CD4-positive, alpha-beta T cell treated with Interleukin-17A for 4 hours (primary cell): ENCODE data around the gene RDH13.

Experiments
- DNase-seq: peaks from one replicate; pipeline ENCODE4 v3.0.0-alpha.2; 2020; ENCODE audit warnings: mixed read lengths

The RDH13 gene

DNA sequence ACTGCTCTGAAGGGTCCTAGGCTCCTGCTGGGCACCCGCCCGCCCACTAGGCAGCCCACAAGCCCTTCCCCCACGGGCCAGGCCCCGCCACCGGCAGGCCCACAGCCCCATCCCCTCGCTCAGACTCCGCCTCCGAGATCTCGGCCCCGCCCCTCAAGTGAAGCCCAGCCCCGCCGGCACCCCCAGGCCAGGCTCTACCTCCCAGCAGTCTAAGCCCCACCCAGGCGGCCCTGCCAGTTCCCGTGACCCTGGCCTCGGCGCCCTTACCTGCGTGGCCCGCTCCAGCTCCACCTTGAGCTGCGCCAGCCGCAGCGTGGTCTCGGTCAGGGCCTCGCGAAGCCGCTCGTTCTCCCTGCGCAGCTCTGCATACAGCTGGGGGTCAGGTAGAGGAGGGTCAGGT lies 29.0 kb upstream of the RDH13 start:
- DNase-seq: no peak

DNA sequence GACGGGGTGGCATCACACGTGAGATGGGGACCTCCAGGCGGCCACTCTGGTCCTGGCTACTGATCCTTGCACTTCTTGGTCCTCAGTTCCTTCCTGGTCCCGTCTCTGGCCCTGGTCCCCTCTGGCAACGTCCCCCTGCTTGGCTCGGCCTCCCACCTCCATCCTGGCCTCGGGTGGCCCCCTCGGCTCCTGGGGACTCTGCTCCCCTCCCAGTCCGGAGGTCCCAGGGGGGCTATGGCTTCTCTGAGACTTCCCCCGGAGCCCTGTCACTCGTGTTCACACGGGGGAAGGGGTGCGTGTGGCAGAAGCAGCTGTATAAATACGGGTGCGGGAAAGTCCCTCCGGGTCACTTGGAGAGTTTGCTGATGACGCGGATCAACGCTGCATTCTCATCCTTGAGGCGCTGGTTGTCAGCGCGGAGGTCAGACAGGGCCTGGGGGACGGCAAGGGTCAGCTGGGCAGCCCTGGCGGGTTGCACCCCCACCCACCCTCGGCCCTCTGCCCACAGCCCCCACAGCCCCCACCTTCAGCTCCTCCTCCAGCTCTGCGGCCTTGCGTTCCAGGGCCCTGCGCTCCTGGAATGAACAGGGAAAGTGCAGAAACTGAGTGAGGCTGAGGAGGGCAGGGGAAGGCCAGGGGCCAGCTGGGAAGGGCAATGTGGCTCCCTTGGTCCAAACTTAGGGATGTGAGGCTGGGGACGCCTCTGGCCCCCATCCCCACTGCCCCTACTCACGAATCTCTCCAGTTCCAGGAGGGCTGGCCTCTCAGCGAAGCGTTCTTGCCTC lies 28.4 kb upstream of the RDH13 start:
- no peak for DNase-seq

DNA sequence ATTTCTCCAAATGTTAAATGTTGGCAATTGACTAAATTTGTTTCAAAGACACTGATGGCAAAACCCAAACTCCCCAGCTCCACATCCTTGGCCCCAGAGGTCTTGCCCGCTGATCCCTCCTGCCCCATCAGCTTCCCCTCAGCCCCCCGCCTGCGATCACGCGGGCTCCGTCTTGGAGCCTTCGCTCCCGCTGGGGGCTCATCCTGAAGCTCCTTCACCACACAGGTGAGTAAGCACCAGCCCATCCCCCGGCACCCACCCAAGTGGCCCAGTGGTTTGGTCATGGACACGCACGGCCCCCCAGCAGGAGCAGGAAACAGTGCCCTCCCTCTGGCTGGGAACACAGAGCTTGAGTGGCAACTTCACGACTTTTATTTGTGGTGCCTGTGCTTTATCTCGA lies 27.6 kb upstream of the RDH13 start:
- DNase-seq: no peak

GRCh38 chr19:55089342-55089944 lies 26.5 kb upstream of the RDH13 start:
- DNase-seq: no peak

DNA sequence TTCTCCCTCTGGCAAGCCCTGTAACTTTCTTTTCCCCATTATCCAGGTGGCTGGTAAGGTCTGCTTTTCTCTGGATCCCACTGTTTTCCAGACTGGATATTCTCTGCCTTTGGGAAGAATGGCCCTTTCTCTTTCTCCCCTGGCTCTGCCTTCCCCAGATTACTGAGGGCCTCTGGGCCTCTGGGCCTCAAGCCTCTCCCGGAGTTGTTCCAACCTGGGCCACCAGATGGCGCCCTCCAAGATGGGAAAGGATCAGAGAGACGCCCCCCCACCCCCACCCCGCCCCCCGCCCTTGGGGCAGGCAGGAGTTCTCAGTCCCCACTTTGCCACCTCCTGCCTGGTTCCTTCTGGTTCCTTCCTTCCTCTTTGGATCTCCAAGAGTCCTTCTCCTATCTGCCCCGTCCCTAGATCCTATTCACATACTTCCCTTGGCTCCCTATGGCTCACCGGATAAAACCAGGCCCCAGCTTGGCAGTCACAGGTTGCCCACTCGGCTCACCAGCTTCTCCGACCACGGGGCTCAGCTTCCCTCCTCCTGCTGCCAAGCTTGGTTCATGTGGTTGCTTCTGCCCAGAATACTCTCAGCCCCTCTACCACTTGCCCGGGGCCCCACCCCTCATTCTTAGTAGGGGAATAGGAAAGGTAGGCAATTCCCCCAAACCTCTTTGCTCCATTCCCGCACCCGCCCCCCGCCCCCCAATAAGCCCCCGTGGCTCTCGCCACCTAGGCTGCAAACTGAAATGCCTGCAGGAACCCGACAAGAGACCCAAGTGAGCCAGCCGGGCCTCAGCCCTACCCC lies 25.8 kb upstream of the RDH13 start:
- DNase-seq: peak; percentile 83

DNA sequence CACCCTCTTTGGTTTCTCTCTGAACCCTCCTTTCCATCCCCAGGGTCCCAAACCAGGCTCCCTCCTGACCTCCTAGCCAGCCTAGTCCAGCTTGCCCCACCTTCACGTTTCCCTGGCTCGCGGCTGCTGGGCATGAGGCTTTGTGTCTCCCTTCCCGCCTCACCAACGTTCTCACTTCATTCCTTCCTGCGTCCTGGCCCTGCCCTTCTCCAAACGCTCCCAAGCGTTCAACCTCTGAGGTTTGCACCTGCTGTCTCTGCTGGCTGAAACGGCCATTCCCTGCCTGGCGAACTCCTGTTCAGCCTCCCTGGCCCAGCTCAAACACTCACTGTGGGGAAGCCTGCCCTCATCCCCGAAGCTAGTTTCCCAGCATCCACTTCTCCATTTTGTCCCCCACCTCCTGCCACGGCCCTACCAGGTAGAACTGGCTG lies 25.1 kb upstream of the RDH13 start:
- no peak for DNase-seq

DNA sequence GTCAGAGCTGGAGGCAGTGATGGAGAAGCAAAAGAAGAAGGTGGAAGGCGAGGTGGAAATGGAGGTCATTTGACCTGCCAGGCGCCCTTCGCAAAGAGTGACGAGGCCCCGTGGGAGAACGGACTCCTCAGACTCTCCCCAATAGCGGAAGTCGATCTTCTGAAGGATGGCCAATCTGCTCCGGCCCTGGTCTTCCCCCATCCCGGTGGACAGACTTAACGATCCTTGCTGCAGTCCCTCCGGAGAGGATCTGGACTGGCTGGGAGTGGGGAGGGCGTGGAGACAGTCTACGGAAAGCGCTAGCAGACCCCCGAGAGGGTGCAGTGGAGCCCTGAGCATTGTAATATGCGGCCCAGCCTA lies 24.6 kb upstream of the RDH13 start:
- no peak for DNase-seq

- DNase-seq: peak; percentile 57
Measured at GRCh38 chr19:55086730-55087541, 24.0 kb upstream of the RDH13 start.

DNA sequence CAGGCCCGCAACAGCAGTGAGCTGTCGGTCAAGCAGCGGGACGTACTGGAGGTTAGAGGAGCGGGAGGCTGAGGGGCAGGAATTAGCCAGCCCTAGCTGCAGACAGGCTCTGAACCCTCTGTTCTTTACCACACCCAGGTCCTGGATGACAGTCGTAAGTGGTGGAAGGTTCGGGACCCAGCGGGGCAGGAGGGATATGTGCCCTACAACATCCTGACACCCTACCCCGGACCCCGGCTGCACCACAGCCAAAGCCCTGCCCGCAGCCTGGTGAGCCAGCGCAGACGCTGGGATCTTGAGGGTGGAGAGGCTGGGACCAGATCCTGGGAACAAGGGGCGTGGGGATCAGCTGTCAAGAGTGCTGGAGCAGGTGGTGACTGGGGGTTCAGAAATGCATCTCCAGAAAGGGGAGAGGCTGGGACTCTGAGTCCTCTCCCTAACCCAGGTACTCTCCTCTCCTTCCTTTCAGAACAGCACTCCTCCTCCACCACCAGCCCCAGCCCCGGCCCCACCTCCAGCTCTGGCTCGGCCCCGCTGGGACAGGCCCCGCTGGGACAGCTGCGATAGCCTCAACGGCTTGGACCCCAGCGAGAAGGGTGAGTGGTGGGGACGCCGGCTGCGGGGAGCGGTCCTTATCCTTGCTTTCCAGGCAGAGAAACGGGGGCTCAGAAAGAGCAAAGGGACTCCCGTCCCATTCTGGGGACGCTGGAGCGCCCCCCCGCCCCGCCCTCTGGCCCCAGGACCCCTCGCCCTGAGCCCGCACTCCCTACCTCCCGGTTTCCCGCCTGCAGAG lies 23.2 kb upstream of the RDH13 start:
- DNase-seq: no peak

GRCh38 chr19:55084416-55084815 lies 21.5 kb upstream of the RDH13 start:
- no peak for DNase-seq

- no peak for DNase-seq
Measured at GRCh38 chr19:55083004-55083850, 20.3 kb upstream of the RDH13 start.

DNA sequence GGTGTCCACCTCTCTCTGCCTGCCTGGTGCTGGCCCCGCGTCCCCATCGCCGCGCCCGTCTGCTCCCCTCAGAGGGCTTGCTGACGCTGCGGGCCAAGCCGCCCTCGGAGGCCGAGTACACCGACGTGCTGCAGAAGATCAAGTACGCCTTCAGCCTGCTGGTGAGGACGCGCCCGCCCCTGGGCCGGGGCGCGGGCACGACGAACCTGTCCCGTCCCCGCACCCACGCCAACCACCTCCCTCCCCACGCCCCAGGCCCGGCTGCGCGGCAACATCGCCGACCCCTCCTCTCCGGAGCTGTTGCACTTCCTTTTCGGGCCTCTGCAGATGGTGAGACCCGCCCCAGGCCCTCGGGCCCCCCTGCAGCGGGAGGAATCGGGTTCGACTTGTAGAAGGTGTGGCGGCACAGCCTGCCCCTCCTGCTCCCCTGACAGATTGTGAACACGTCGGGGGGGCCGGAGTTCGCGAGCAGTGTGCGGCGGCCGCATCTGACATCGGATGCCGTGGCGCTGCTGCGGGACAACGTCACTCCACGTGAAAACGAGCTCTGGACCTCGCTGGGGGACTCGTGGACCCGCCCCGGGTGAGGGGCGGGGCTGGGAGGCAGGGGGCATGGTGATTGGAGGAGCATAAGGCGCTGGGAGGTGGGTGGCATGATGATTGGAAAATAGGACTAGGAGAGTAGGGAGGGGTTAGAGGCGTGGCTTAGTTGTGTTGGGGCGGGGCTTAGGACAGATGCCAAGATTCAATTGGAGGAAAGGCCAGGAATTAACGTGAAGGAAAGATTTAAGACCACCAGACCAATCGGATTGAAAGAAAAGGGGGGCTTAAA lies 19.3 kb upstream of the RDH13 start:
- DNase-seq: peak; percentile 26

DNA sequence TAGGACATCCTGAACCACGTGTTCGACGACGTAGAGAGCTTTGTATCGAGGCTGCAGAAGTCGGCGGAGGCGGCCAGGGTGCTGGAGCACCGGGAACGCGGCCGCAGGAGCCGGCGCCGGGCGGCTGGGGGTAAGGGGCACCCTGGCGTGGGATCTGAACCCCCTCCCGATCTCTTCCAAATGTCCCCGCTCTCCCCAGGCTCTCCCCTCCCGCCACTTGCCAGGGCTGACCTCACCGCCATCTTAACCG lies 18.7 kb upstream of the RDH13 start:
- no peak for DNase-seq

- DNase-seq: peak; percentile 85
Measured at GRCh38 chr19:55080968-55081769, 18.2 kb upstream of the RDH13 start.

GRCh38 chr19:55080121-55080967 lies 17.4 kb upstream of the RDH13 start:
- DNase-seq: peak; percentile 58

GRCh38 chr19:55079400-55080038 lies 16.6 kb upstream of the RDH13 start:
- no peak for DNase-seq

DNA sequence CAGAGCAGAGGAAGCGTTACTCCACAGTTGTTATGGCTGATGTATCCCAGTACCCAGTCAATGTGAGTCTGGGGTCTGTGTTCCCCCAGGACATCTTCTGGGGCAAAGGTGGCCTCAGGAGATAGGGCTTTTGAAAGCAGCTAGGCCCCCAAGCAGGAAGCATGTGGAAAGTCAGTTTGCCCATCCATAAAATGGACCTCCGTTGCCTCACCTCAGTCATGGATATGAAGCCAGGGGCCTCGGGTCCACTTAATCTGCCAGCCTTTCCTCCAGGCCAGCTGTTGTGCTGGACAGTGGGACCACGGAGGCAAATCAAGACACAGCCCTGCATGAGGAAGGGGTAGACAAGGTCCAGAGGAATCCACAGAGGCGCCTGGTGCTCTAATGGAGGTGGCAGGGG lies 16.0 kb upstream of the RDH13 start:
- DNase-seq: no peak

DNA sequence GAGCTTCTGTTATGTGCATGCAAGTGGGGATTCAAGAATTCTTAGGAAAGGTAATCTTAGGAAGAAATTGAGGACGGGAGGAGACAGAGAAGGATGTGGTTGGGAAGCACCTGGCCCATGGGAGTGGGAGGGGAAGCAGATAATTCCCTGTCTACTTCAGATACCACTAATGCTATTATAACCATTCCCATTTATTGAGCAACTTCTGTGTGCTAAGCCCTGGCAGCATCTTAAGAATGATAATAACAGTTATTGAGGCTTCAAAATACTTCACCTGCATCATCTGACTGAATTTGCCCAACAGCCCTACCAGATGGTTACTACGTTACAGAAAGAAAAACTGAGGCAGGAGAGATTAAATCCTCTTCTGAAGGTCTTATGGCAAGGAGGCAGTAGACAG lies 14.2 kb upstream of the RDH13 start:
- no peak for DNase-seq
